Caki2 (cell line): ENCODE measurements around the gene TMEM179. TPM values are rescaled to one million over a fixed set of nuclear protein-coding genes. Genes with fewer than 3 reads are reported as not detected.

Experiments
- DNase-seq: peaks from one replicate; pipeline ENCODE4 v3.0.0-alpha.2; 2015; ENCODE audit warnings: low read depth
- in situ Hi-C: cut with HindIII; loops from 2 replicates; pipeline ENCODE4 v1.10.0; 2016; ENCODE audit warnings: low sequenced_read_pairs, low pct_unique_long_range_greater_than_20kb, mixed read lengths
- total RNA-seq: library from RNA; depleted of rRNA; stranded (reverse); fragments of >200 nt; shearing (Covaris generic); gene quantifications from 2 replicates; pipeline ENCODE4 v1.2.3, GENCODE V29; 2014; ENCODE audit warnings: low replicate concordance

Gene TMEM179
- total RNA-seq, 1 experiment from 2014 or later: 3.1 TPM

DNA sequence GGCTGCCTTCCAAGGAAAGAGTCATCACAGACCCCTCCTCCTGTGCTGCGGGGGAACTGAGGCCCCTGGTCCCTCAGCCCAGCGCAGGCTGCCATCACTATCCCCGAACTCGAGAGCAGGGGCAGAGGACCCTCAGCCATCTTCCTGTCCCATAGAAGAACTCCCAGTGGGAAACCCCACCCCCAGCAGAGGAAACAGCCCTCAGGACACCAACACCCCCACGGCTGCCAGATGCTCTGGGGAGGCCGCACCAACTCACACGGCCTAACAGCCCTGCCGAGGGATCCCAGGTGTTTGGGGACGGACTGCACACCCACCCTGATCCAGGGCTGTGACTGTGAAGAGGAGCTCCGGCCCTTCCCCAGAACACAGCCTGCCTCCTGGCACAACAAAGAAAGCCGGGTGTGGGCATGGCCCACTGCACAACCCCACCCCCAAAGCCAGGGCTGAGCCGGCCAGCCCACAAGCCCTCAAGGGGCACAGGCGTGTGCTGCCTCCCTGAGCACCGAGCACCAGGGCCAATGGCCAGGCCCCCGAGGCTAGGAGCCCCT, 41.3 kb downstream of the TMEM179 start:
- in situ Hi-C loops: no loop called here
- DNase-seq: no peak

DNA sequence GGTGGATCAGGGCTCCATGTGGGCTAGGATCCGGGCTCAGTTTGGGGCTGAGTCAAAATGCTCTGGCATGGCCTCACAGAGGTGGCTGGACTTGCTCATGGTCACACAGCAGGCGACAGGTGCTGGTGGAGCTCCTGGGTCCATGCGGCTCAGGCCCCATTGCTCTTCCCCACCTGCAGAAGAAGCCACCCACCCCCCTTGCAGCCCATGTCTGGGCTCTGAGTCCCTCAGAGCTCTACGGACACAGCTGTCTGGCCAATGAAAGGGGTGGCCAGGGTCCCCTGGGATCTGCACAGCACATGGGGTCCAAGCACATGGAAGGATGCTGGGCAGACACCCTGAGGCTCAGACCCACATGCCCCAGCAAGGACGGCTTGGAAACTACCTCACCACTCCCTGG, 42.0 kb downstream of the TMEM179 start:
- in situ Hi-C loops: no loop called here
- no peak for DNase-seq

DNA sequence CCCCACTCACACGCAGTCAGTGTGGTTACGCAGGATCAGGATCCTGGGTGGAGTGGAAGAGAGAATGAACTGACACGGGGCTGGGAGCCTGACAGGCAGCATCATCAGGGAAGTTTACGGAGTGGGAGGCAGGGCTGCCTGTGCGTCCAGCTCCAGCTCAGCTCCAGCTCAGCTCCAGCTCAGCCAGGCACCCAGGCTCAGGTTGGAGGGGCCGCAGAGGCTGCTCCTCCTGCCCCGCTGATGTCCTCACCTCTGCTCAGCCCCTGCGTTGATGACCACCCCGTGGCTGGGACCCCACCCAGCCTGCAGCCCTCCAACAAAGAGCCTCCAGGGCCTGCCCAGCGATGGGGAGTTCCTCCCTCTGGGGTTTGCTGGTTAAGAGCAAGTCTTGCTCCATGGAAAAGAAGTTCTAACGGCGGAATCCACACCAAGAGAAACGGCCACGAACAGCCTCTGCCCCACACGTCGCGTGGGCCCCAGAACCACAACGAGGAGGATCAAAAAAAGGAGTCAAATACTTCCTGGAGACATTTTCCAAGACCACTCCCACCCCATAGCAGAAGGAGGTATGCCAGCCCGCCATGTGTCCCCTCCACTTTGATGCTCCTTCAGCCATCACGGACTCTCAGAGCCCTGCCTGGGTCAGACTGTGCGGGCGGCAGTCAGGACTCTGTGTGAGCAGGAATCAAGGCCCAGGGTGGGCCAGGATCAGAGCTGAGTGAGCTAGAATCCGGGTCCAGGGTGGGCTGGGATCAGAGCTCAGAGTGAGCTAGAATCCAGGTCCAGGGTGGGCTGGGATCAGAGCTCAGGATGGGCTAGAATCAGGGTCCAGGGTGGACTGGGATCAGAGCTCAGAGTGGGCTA, 42.7 kb downstream of the TMEM179 start:
- DNase-seq: no peak
- in situ Hi-C loops: no loop called here

GRCh38 chr14:104561124-104561557, 43.4 kb downstream of the TMEM179 start:
- in situ Hi-C loops: no loop called here
- DNase-seq: no peak

DNA sequence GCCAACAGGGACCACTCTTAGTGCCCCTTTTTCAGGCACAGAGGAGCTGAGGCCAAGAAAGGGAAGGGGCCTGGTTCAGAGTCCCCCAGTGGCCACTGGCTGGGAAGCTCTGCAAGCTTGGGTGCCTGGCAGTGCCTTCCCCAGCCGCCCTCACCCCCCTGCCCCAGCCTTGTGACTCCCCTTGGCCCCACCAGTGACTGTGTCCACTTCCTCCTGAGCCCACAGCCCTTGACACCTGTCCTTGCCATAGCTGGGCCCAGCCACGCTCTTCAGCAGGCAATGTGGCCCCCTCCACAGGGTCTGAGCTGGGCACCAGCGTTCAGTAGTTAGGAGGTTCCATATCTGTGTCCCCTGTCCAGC, 44.0 kb downstream of the TMEM179 start:
- no peak for DNase-seq
- in situ Hi-C loops: no loop called here

DNA sequence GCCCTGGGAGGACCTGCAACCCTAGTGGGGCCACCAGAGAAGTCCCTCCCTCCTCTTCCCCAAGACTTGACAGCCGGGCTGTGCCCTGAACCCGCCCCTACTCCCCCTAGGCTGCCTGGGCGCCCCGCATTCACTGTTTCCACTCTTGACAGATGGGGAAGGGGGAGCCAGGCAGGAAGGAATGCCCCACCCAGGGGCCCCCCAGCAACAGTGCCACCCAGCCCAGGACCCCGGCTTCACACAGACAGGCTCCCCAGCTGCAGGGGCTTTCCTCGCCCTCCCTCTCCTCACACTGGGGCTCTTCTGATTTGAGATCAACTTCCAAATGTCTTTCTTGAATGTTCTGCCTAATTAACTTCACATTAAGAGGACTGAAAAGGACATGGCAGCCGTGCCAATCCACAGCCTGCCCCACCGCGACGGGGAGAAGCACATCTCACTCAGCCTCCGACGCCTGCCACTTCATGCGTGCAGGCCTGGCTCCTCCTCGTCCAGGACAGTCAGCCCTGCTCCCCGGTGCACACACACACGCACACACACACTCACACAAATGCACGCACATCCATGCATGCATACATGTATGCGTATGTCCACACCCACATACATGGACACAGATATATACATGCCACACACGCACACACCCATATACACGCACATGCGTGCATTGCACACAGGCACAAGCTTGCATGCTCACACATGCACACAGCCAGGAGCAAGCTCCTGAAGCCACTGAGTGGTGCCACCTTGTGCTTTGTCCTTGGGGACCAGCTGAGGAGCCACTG, 44.6 kb downstream of the TMEM179 start:
- no peak for DNase-seq
- in situ Hi-C loops: no loop called here

- no peak for DNase-seq
- in situ Hi-C loops: no loop called here
These were observed 45.4 kb downstream of the TMEM179 start for GRCh38 chr14:104559028-104559803.

GRCh38 chr14:104558231-104559027, 46.1 kb downstream of the TMEM179 start:
- in situ Hi-C loops: no loop called here
- no peak for DNase-seq

- DNase-seq: no peak
- in situ Hi-C loops: no loop called here
These were observed 46.8 kb downstream of the TMEM179 start for GRCh38 chr14:104557766-104558165.

DNA sequence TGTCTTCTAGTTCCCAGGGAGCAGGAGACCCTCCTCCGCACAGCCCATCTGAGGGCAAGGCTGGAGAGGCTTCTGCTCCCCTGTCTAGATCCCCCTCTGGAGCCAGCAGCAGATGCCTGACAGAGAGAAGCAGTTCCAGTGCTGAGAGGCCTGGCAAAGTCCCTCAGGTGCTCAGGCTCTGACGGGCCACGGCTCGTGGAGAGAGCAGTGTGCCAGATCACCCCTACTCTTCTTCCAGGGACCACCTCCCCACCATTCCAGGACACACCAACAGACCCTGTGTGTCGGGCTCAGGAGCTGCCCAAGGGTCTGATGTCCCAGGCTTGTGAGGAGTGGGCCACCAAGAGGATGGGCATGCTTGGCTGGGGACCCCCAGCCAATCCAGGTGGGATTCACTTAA, 47.5 kb downstream of the TMEM179 start:
- DNase-seq: no peak
- in situ Hi-C loops: no loop called here

- in situ Hi-C loops: no loop called here
- no peak for DNase-seq
These were observed 48.1 kb downstream of the TMEM179 start for GRCh38 chr14:104556256-104557021.

GRCh38 chr14:104555430-104556255, 48.9 kb downstream of the TMEM179 start:
- DNase-seq: no peak
- in situ Hi-C loops: no loop called here

DNA sequence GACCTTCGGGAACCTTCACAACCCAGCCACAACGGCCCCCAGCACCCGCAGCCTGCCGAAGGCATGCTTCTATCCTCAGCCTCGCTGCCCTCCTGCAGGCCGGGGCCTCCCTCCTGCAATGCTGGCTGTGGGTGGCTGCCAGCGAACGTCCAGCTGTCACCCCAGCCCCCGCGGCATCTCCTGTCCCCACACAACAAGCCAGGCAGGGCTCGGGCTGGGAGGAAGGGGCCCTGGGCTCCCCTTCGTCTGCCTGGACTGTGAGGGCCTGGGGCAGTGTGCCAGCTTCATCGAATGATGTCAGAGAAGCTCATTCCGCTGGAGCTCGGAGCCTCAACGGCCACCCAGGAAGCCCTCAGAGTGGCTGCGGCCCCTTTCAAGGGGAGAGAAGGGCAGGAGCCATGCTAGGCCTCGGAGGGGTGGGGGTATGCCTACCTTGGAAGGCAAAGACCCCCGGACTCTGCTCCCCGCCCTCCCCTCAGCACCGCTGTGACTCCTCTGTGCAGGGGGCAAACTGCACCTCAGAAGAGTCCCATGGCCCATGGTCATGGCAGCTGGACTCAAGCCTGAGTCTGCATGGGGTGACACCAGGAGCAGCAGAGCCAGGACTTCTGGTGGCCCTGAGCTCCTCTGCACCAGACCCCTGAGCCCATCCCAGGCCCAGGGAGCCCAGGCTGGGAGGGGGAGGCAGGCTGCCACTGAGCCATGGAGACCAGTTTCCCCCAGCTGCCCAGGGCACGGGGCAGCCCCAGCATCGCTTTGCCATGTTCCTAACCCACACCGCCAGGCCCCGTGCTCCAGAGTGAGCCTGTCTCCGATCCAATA, 49.8 kb downstream of the TMEM179 start:
- DNase-seq: no peak
- in situ Hi-C loops: no loop called here

DNA sequence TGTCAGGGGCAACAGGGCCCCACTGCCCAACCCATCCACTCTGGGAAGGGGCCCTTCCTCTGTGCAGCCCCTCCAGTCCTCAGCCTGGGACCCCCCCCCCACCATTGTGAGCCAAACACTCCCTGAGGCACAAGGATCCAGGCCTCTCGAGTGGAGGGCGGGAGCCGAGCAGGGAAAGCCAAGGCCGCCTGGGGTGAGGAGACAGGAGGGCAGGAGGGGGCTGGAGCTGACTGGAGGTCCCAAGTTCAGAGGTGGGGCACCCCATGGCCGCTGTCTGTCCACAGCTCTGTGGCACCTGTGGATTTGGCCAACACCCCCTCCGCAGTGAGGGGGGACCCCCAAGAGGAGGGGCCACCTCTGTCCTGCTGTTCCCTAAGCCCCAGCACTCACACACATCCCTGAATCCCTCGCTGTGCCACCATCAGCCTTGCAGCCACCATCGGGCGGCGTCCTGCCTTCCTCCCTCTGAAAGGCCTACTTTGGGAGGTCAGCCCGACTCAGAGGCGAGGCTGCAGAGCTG, 50.4 kb downstream of the TMEM179 start:
- in situ Hi-C loops: no loop called here

More for the DNA sequence above, 50.4 kb downstream of the TMEM179 start:
- DNase-seq: no peak
